ENCODE data around the gene ARL17A. TPM values are rescaled to one million over a fixed set of nuclear protein-coding genes. Genes with fewer than 3 reads are reported as not detected.
"Not testable (repeated sequence)": the region's sequence is repeated elsewhere in the genome, so short reads cannot be mapped to it uniquely, and the experiment has no call there.

Gene ARL17A
- total and polyA plus RNA-seq, 2 of the 4 experiments (the other 2 are of a cell fraction), result 1.4 to 7.9 TPM

DNA sequence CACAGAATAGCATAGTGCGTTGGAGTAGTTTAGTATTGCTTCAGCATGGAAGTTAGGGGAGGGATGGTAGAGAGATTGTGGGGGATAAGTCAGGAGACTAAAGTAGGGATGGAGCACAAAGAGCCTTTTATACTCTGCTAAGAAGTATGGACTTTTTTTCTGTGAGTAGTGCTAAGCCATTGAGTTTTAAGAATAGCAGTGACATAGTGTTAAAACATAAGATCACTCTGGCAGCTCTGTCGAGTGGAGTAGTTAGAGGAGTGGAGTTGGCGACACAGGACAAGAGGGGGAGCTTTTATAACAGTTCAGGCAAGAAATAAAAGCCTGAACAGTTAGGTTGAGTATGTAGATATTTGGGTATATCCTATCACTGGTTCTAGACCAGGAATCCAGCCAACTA, 100.7 kb downstream of the ARL17A start:
- H3K23ac ChIP-seq (ENCODE audit: low read depth, low read length); POLR2A ChIA-PET (ENCODE audit: unreplicated experiment); intact Hi-C loops (cut with micrococcal nuclease); H4K91ac ChIP-seq (ENCODE audit: insufficient read depth, low read depth, low read length); H2BK120ac ChIP-seq (ENCODE audit: low read depth, low read length); H3K56ac ChIP-seq (ENCODE audit: extremely low read depth, insufficient read depth, low read length); H3K27me3 ChIP-seq (ENCODE audit: control insufficient read depth, insufficient read depth, low read length); dilution Hi-C loops (cut with HindIII; ENCODE audit: low sequenced_read_pairs, unreplicated experiment); H3K4ac ChIP-seq (ENCODE audit: low read depth, low read length); H3K4me2 ChIP-seq (ENCODE audit: low read depth, low read length); H4K5ac ChIP-seq (ENCODE audit: low read depth, low read length); H3K79me1 ChIP-seq (ENCODE audit: low read depth in 1 of 2, low read length in 2 of 2); H3K14ac ChIP-seq (replicated peaks; ENCODE audit: low read depth, low read length); H2AFZ ChIP-seq (replicated peaks; ENCODE audit: low read length, poor library complexity); H3K9me1 ChIP-seq (ENCODE audit: insufficient read depth, low read length); H3K27ac ChIP-seq (ENCODE audit: insufficient read depth, low read length); H3K9me3 ChIP-seq (ENCODE audit: control insufficient read depth, insufficient read depth, low read length); CTCF ChIA-PET; H3K9ac ChIP-seq (ENCODE audit: low read depth, low read length); H4K8ac ChIP-seq (ENCODE audit: low read depth in 2 of 2, low read length in 2 of 2); ATAC-seq (ENCODE audit: low read depth); H2AK5ac ChIP-seq (ENCODE audit: low read depth, low read length); H3K4me3 ChIP-seq (ENCODE audit: insufficient read depth, low read depth, low read length); DNase-seq; H3K18ac ChIP-seq (ENCODE audit: low read depth, low read length); BruUV-seq (replicated peaks); H2BK20ac ChIP-seq (ENCODE audit: low read depth, low read length); H2BK15ac ChIP-seq (ENCODE audit: low read depth, low read length); H2AK9ac ChIP-seq (replicated peaks; ENCODE audit: low read depth, low read length, poor library complexity); H2BK5ac ChIP-seq (ENCODE audit: low read depth, low read length, poor library complexity, severe bottlenecking); H3K4me1 ChIP-seq (ENCODE audit: control insufficient read depth, insufficient read depth, low read length); H4K20me1 ChIP-seq (ENCODE audit: insufficient read depth, low read length); H3K36me3 ChIP-seq (ENCODE audit: control insufficient read depth, insufficient read depth, low read length): not testable (repeated sequence)
- in situ Hi-C loops (cut with MboI; ENCODE audit: low sequenced_read_pairs), result loop anchor here (25.0 kb wide), 1 partner anchor 892 kb away; no protein-coding TSS in a partner anchor
- WGBS, 2 experiments (ENCODE audit: extremely low coverage in 2 of 2, insufficient read length in 1 of 2), result no CpG with 5 or more reads among the region's 3 CpGs

DNA sequence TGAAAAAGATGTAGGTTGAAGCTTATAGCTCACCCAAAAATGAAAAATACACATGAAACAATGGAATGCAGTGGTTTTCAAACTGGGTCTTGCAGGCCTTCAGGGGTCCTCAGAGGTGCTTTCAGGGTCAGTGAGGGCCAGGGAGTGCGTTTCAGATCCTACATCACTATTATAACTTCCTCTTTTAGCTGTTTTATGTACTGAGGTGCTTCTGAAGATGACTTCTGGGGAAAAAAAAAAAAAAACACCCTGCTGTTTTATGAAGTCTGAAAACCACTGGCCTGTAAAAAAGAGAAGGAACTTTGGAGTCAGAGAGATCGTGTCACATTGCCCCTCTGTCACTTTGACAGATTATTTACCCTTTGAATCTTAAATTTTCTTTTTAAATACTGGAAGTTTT, 103.9 kb downstream of the ARL17A start:
- H2BK5ac ChIP-seq (ENCODE audit: low read depth, low read length, poor library complexity, severe bottlenecking); H3K14ac ChIP-seq (replicated peaks; ENCODE audit: low read depth, low read length); DNase-seq; POLR2A ChIA-PET (ENCODE audit: unreplicated experiment); dilution Hi-C loops (cut with HindIII; ENCODE audit: low sequenced_read_pairs, unreplicated experiment); H3K4me3 ChIP-seq (ENCODE audit: insufficient read depth, low read depth, low read length); H3K56ac ChIP-seq (ENCODE audit: extremely low read depth, insufficient read depth, low read length); BruUV-seq (replicated peaks); H3K18ac ChIP-seq (ENCODE audit: low read depth, low read length); H2BK20ac ChIP-seq (ENCODE audit: low read depth, low read length); H3K4me1 ChIP-seq (ENCODE audit: control insufficient read depth, insufficient read depth, low read length); H2AFZ ChIP-seq (replicated peaks; ENCODE audit: low read length, poor library complexity); H3K27me3 ChIP-seq (ENCODE audit: control insufficient read depth, insufficient read depth, low read length); H2AK9ac ChIP-seq (replicated peaks; ENCODE audit: low read depth, low read length, poor library complexity); H3K27ac ChIP-seq (ENCODE audit: insufficient read depth, low read length); H4K91ac ChIP-seq (ENCODE audit: insufficient read depth, low read depth, low read length); H4K20me1 ChIP-seq (ENCODE audit: insufficient read depth, low read length); H3K4ac ChIP-seq (ENCODE audit: low read depth, low read length); H3K9ac ChIP-seq (ENCODE audit: low read depth, low read length); H4K5ac ChIP-seq (ENCODE audit: low read depth, low read length); H2BK120ac ChIP-seq (ENCODE audit: low read depth, low read length); ATAC-seq (ENCODE audit: low read depth); H2AK5ac ChIP-seq (ENCODE audit: low read depth, low read length); H3K79me1 ChIP-seq (ENCODE audit: low read depth in 1 of 2, low read length in 2 of 2); H3K9me3 ChIP-seq (ENCODE audit: control insufficient read depth, insufficient read depth, low read length); intact Hi-C loops (cut with micrococcal nuclease); CTCF ChIA-PET; H4K8ac ChIP-seq (ENCODE audit: low read depth in 2 of 2, low read length in 2 of 2); H3K4me2 ChIP-seq (ENCODE audit: low read depth, low read length); H3K36me3 ChIP-seq (ENCODE audit: control insufficient read depth, insufficient read depth, low read length); H3K9me1 ChIP-seq (ENCODE audit: insufficient read depth, low read length); H2BK15ac ChIP-seq (ENCODE audit: low read depth, low read length); H3K23ac ChIP-seq (ENCODE audit: low read depth, low read length): not testable (repeated sequence)
- in situ Hi-C loops (cut with MboI; ENCODE audit: low sequenced_read_pairs), result loop anchor here (25.0 kb wide), 1 partner anchor 888 kb away; no protein-coding TSS in a partner anchor
- WGBS, 2 experiments (ENCODE audit: extremely low coverage in 2 of 2, insufficient read length in 1 of 2), result no CpG with 5 or more reads among the region's 2 CpGs

Data from IMR-90 (cell line).